HUES48 (cell line): ENCODE data around the gene RFX4.
"Not testable (repeated sequence)": the region's sequence is repeated elsewhere in the genome, so short reads cannot be mapped to it uniquely, and the experiment has no call there.

ENCODE experiments used
- H3K27ac ChIP-seq: one replicate; pipeline ENCODE4 v1.7.0; 2013; ENCODE audit warnings: low read depth, low read length, inconsistent platforms
- H3K27me3 ChIP-seq: 2 replicates; pipeline ENCODE4 v1.6.1; 2013; ENCODE audit warnings: mild to moderate bottlenecking, low read length; ENCODE audit not compliant: control insufficient read depth, insufficient read depth
- H3K36me3 ChIP-seq: 2 replicates; pipeline ENCODE4 v1.6.1; 2013; ENCODE audit warnings: low read length; ENCODE audit not compliant: control insufficient read depth, insufficient read depth
- H3K4me1 ChIP-seq: 2 replicates; pipeline ENCODE4 v1.6.1; 2013; ENCODE audit warnings: mild to moderate bottlenecking, low read length; ENCODE audit not compliant: control insufficient read depth, insufficient read depth
- H3K4me3 ChIP-seq: 2 replicates; pipeline ENCODE4 v1.5.1; 2013; ENCODE audit warnings: mild to moderate bottlenecking, low read depth, low read length
- H3K9ac ChIP-seq: 2 replicates; pipeline ENCODE4 v1.6.1; 2013; ENCODE audit warnings: mild to moderate bottlenecking, low read depth, low read length, moderate library complexity
- H3K9me3 ChIP-seq: 2 replicates; pipeline ENCODE4 v1.6.1; 2013; ENCODE audit warnings: low read length; ENCODE audit not compliant: control insufficient read depth, insufficient read depth

Gene RFX4

GRCh38 chr12:106673141-106673540, 90.3 kb downstream of the RFX4 start:
- Histone ChIP-seq H3K27ac (peak overlapping the region; percentile 34), H3K36me3 (no peaks in the 10 kb centered on the region), H3K9ac (no peak overlapping the region), H3K9me3 (no peaks in the 10 kb centered on the region), H3K4me1 (peaks cover 17% of the 10 kb centered on the region), H3K4me3 (no peak overlapping the region), H3K27me3 (no peaks in the 10 kb centered on the region)

GRCh38 chr12:106675651-106676435, 93.0 kb downstream of the RFX4 start:
- Histone ChIP-seq H3K4me1 (peaks cover 27% of the 10 kb centered on the region), H3K4me3 (no peak overlapping the region), H3K9me3 (no peaks in the 10 kb centered on the region), H3K27ac (no peak overlapping the region), H3K9ac (no peak overlapping the region), H3K36me3 (no peaks in the 10 kb centered on the region), H3K27me3 (no peaks in the 10 kb centered on the region)

GRCh38 chr12:106679574-106679973, 96.8 kb downstream of the RFX4 start:
- Histone ChIP-seq H3K4me3 (no peak overlapping the region), H3K27me3 (no peaks in the 10 kb centered on the region), H3K9ac (no peak overlapping the region), H3K9me3 (no peaks in the 10 kb centered on the region), H3K27ac (no peak overlapping the region), H3K36me3 (no peaks in the 10 kb centered on the region), H3K4me1 (peaks cover 19% of the 10 kb centered on the region)

GRCh38 chr12:106680280-106680679, 97.5 kb downstream of the RFX4 start:
- peaks cover 19% of the 10 kb centered on the region for H3K4me1 ChIP-seq
- no peaks in the 10 kb centered on the region for H3K36me3 ChIP-seq
- H3K9ac ChIP-seq: no peak overlapping the region
- no peak overlapping the region for H3K27ac ChIP-seq
- H3K9me3 ChIP-seq: no peaks in the 10 kb centered on the region
- H3K4me3 ChIP-seq: no peak overlapping the region
- no peaks in the 10 kb centered on the region for H3K27me3 ChIP-seq

- Histone ChIP-seq H3K9me3 (no peaks in the 10 kb centered on the region), H3K27ac (no peak overlapping the region), H3K4me3 (no peak overlapping the region), H3K27me3 (no peaks in the 10 kb centered on the region), H3K36me3 (no peaks in the 10 kb centered on the region), H3K4me1 (peaks cover 19% of the 10 kb centered on the region), H3K9ac (no peak overlapping the region)
These were observed 98.4 kb downstream of the RFX4 start for GRCh38 chr12:106681210-106681609.

GRCh38 chr12:106682594-106683234, 99.9 kb downstream of the RFX4 start:
- no peak overlapping the region for H3K27ac ChIP-seq
- H3K9ac ChIP-seq: no peak overlapping the region
- no peaks in the 10 kb centered on the region for H3K36me3 ChIP-seq
- peaks cover 19% of the 10 kb centered on the region for H3K4me1 ChIP-seq
- no peak overlapping the region for H3K4me3 ChIP-seq
- H3K9me3 ChIP-seq: no peaks in the 10 kb centered on the region
- H3K27me3 ChIP-seq: no peaks in the 10 kb centered on the region

- Histone ChIP-seq H3K4me3 (no peak overlapping the region), H3K9ac (no peak overlapping the region), H3K9me3 (no peaks in the 10 kb centered on the region), H3K4me1 (peaks cover 17% of the 10 kb centered on the region), H3K36me3 (no peaks in the 10 kb centered on the region), H3K27me3 (no peaks in the 10 kb centered on the region), H3K27ac (no peak overlapping the region)
These were observed 101.7 kb downstream of the RFX4 start for GRCh38 chr12:106684497-106684896.

GRCh38 chr12:106685381-106685780, 102.6 kb downstream of the RFX4 start:
- Histone ChIP-seq H3K4me3 (no peak overlapping the region), H3K36me3 (no peaks in the 10 kb centered on the region), H3K9ac (no peak overlapping the region), H3K27ac (no peak overlapping the region), H3K9me3 (no peaks in the 10 kb centered on the region), H3K27me3 (no peaks in the 10 kb centered on the region), H3K4me1 (peaks cover 9% of the 10 kb centered on the region)

GRCh38 chr12:106687672-106688071, 104.9 kb downstream of the RFX4 start:
- no peak overlapping the region for H3K9ac ChIP-seq
- H3K9me3 ChIP-seq: no peaks in the 10 kb centered on the region
- no peak overlapping the region for H3K4me3 ChIP-seq
- no peak overlapping the region for H3K27ac ChIP-seq
- H3K4me1 ChIP-seq: peaks cover 5% of the 10 kb centered on the region
- H3K36me3 ChIP-seq: no peaks in the 10 kb centered on the region
- no peaks in the 10 kb centered on the region for H3K27me3 ChIP-seq

GRCh38 chr12:106690569-106691305, 107.9 kb downstream of the RFX4 start:
- Histone ChIP-seq H3K4me1 (no peaks in the 10 kb centered on the region), H3K27ac (no peak overlapping the region), H3K9ac (no peak overlapping the region), H3K9me3 (no peaks in the 10 kb centered on the region), H3K4me3 (no peak overlapping the region), H3K27me3 (no peaks in the 10 kb centered on the region), H3K36me3 (no peaks in the 10 kb centered on the region)

- H3K9me3 ChIP-seq, H3K4me1 ChIP-seq, H3K36me3 ChIP-seq, H3K4me3 ChIP-seq, H3K27ac ChIP-seq, H3K27me3 ChIP-seq, H3K9ac ChIP-seq: not testable (repeated sequence)
These were observed 109.2 kb downstream of the RFX4 start for GRCh38 chr12:106692033-106692432.
